ENCODE measurements around the gene NOSIP. TPM values are rescaled to one million over a fixed set of nuclear protein-coding genes. Genes with fewer than 3 reads are reported as not detected.
A peak's percentile ranks its signal among the peaks of the same experiment; 100 is the strongest.

The NOSIP gene
- total and polyA plus RNA-seq, 3 experiments from 2014 or later: 62.5 to 414 (median 64.3) TPM

GRCh38 chr19:49541914-49542313, 38.4 kb downstream of the NOSIP start:
- Histone ChIP-seq H3K36me3 (ENCODE audit: insufficient read depth, low read length) (no peaks in the 10 kb centered on the region), H3K27me3 (ENCODE audit: insufficient read depth, low read length, poor library complexity, severe bottlenecking) (no peaks in the 10 kb centered on the region), H3K27ac (ENCODE audit: low read depth, low read length) (no peak overlapping the region), H3K9me3 (ENCODE audit: low read length) (no peaks in the 10 kb centered on the region), H3K4me1 (ENCODE audit: insufficient read depth, low read length) (peaks cover 6% of the 10 kb centered on the region), H3K4me3 (ENCODE audit: low read length) (no peak overlapping the region)
- Mint-ChIP-seq H3K4me1 (peaks cover 5 to 7% (median 7%) of the 10 kb centered on the region in 3 donors), H3K27me3 (peaks cover 0 to 1% of the 10 kb centered on the region in 2 donors), H3K9me3 (no peaks in the 10 kb centered on the region), H3K36me3 (no peaks in the 10 kb centered on the region), H3K27ac (no peak overlapping the region), H3K4me3 (peak overlapping the region in 1 of 7 donors; percentile 17)
- CTCF ChIA-PET: interaction anchor here (1.1 to 1.6 kb wide), 2 partner anchors 16 to 27 kb away, joined by 4 to 7 read pairs; no protein-coding TSS in a partner anchor
- DNase-seq: no peak
- POLR2A ChIA-PET: no interaction called here

- H3K4me1 ChIP-seq (ENCODE audit: insufficient read depth, low read length): peaks cover 12% of the 10 kb centered on the region
- Mint-ChIP-seq H3K27me3 (peaks cover 0 to 1% of the 10 kb centered on the region in 2 donors), H3K4me1 (peaks cover 11 to 17% (median 15%) of the 10 kb centered on the region in 3 donors), H3K36me3 (no peaks in the 10 kb centered on the region), H3K4me3 (no peak overlapping the region), H3K27ac (peak overlapping the region in 1 of 8 donors; percentile 75), H3K9me3 (no peaks in the 10 kb centered on the region)
- DNase-seq: no peak
- ChIA-PET POLR2A (no interaction called here), CTCF (interaction anchor here (1.0 to 6.0 kb wide), 2 partner anchors 8 to 33 kb away, joined by 4 to 47 read pairs; no protein-coding TSS in a partner anchor)
- H3K9me3 ChIP-seq (ENCODE audit: low read length): no peaks in the 10 kb centered on the region
- H3K27ac ChIP-seq (ENCODE audit: low read depth, low read length): no peak overlapping the region
- H3K36me3 ChIP-seq (ENCODE audit: insufficient read depth, low read length): no peaks in the 10 kb centered on the region
- H3K27me3 ChIP-seq (ENCODE audit: insufficient read depth, low read length, poor library complexity, severe bottlenecking): no peaks in the 10 kb centered on the region
- no peak overlapping the region for H3K4me3 ChIP-seq (ENCODE audit: low read length)
Observed at GRCh38 chr19:49539192-49539952, 41.0 kb downstream of the NOSIP start.

DNA sequence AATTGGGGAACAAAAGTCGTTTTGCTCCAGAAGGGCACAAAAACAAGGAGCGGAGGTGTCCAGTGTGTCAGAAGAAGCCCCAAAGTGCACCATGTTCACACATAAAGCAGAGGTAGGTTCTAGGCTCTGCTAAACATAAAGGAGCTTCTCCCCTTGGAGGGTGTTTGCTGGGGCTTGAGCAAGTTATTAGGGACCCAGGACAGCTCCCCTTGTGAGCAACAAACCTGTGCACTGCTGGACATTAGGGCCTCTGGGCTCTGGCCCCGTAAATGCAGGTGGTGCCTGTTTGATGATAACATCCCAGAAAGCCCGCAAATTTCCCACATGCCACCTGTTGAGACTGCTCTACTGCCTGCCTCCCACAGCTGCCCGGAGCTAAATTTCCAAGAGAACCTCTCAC, 41.7 kb downstream of the NOSIP start:
- Histone ChIP-seq H3K36me3 (ENCODE audit: insufficient read depth, low read length) (no peaks in the 10 kb centered on the region), H3K27ac (ENCODE audit: low read depth, low read length) (no peak overlapping the region), H3K4me1 (ENCODE audit: insufficient read depth, low read length) (peaks cover 14% of the 10 kb centered on the region), H3K27me3 (ENCODE audit: insufficient read depth, low read length, poor library complexity, severe bottlenecking) (no peaks in the 10 kb centered on the region), H3K4me3 (ENCODE audit: low read length) (no peak overlapping the region), H3K9me3 (ENCODE audit: low read length) (no peaks in the 10 kb centered on the region)
- Mint-ChIP-seq H3K4me1 (peaks cover 13 to 20% (median 14%) of the 10 kb centered on the region in 3 donors), H3K27ac (no peak overlapping the region), H3K9me3 (no peaks in the 10 kb centered on the region), H3K36me3 (no peaks in the 10 kb centered on the region), H3K27me3 (no peaks in the 10 kb centered on the region), H3K4me3 (no peak overlapping the region)
- ChIA-PET POLR2A (interaction anchor here (0.6 to 0.7 kb wide), 2 partner anchors 15 to 30 kb away, joined by 4 to 13 read pairs; no protein-coding TSS in a partner anchor), CTCF (interaction anchor here (0.8 to 6.0 kb wide), 3 partner anchors 9 to 32 kb away, joined by 3 to 47 read pairs (median 4); no protein-coding TSS in a partner anchor)
- no peak for DNase-seq

DNA sequence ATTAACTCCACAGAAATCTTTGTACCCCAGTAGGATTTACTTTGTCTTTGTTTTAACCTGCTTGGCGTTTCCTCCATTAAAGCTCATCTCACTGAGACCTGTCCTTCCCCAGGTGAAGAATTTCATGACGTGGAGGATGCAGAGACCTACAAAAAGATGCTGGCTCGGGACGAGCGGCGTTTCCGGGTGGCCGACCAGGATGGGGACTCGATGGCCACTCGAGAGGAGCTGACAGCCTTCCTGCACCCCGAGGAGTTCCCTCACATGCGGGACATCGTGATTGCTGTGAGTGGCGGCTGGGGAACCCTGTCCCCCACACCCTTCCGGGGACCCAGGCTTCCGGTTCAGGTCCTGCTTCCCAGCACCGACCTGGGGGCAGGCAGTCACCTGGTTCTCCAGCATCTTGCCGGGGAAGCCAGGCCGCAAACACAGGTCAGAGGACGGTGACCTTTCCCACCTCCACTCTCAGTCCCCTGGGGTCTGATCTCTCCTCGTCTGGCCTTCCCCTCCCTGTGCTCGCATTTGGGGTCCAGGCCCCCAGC, 43.4 kb downstream of the NOSIP start:
- H3K36me3 ChIP-seq (ENCODE audit: insufficient read depth, low read length): no peaks in the 10 kb centered on the region
- H3K27me3 ChIP-seq (ENCODE audit: insufficient read depth, low read length, poor library complexity, severe bottlenecking): no peaks in the 10 kb centered on the region
- H3K27me3 Mint-ChIP-seq: no peaks in the 10 kb centered on the region
- no peak overlapping the region for H3K27ac Mint-ChIP-seq
- ChIA-PET CTCF (interaction anchor here (1.8 to 6.0 kb wide), 2 partner anchors 10 to 31 kb away, joined by 9 to 47 read pairs; no protein-coding TSS in a partner anchor), POLR2A (interaction anchor here (0.7 to 1.6 kb wide), 3 partner anchors 15 to 34 kb away, joined by 3 to 6 read pairs (median 4); no protein-coding TSS in a partner anchor)
- H3K4me1 ChIP-seq (ENCODE audit: insufficient read depth, low read length): peaks cover 22% of the 10 kb centered on the region
- no peak for DNase-seq
- H3K4me3 ChIP-seq (ENCODE audit: low read length): no peak overlapping the region
- no peak overlapping the region for H3K4me3 Mint-ChIP-seq
- no peaks in the 10 kb centered on the region for H3K9me3 Mint-ChIP-seq
- H3K27ac ChIP-seq (ENCODE audit: low read depth, low read length): no peak overlapping the region
- peaks cover 14 to 29% (median 20%) of the 10 kb centered on the region in 3 donors for H3K4me1 Mint-ChIP-seq
- no peaks in the 10 kb centered on the region for H3K36me3 Mint-ChIP-seq
- no peaks in the 10 kb centered on the region for H3K9me3 ChIP-seq (ENCODE audit: low read length)

DNA sequence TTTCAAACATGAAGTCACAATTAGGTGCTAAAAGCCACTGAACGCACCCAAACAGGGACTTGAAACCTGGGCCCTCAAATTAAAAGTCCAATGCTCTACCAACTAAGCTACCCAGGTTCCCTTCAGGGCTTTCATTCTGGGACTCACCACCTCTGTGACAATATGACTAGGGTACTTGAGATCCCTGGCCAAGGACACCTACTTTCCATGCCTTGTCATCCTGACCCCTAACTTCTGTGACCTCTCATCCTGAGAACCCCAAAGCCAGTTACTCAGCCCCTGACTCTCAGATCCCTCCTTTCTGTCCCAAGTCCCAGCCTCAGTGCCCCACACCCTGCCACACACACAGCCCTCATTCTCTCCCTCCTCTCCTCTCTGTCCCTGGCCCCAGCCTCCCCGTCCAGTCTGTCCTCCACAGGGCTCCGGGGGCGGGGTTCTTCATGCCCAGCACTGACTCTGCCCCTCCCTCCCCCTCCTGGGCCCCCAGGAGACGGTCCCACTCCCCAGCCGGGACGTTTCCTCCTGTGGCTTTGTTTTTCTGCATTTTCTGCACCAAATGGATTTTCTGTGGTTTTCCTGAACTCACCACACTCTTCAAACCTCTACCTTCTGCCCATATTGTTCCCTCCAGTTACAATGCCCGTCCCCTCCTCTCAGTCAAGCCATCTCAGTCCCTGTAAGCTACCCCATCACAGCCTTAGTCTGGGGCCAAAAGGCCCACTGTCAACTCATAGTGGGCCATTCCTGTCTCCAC, 45.5 kb downstream of the NOSIP start:
- CTCF ChIA-PET: interaction anchor here (0.6 to 6.0 kb wide), 9 partner anchors 13 to 143 kb away, joined by 3 to 47 read pairs (median 4); no protein-coding TSS in a partner anchor
- peaks cover 22% of the 10 kb centered on the region for H3K4me1 ChIP-seq (ENCODE audit: insufficient read depth, low read length)
- peak overlapping the region; percentile 33 to 91 (median 78) for H3K27ac Mint-ChIP-seq
- H3K4me3 ChIP-seq (ENCODE audit: low read length): peak overlapping the region; percentile 64
- H3K27ac ChIP-seq (ENCODE audit: low read depth, low read length): no peak overlapping the region
- peaks cover 0 to 4% of the 10 kb centered on the region in 2 donors for H3K27me3 Mint-ChIP-seq
- H3K4me3 Mint-ChIP-seq: peak overlapping the region; percentile 78 to 94 (median 87)
- POLR2A ChIA-PET: interaction anchor here (0.5 to 1.7 kb wide), 7 partner anchors 12 to 56 kb away, joined by 3 to 4 read pairs (median 3); partner anchors contain the start of gene RPS11
- no peaks in the 10 kb centered on the region for H3K9me3 Mint-ChIP-seq
- DNase-seq: no peak
- H3K4me1 Mint-ChIP-seq: peaks cover 18 to 26% (median 20%) of the 10 kb centered on the region in 3 donors
- H3K27me3 ChIP-seq (ENCODE audit: insufficient read depth, low read length, poor library complexity, severe bottlenecking): no peaks in the 10 kb centered on the region
- no peaks in the 10 kb centered on the region for H3K9me3 ChIP-seq (ENCODE audit: low read length)
- no peaks in the 10 kb centered on the region for H3K36me3 ChIP-seq (ENCODE audit: insufficient read depth, low read length)
- no peaks in the 10 kb centered on the region for H3K36me3 Mint-ChIP-seq

- Histone ChIP-seq H3K27me3 (ENCODE audit: insufficient read depth, low read length, poor library complexity, severe bottlenecking) (no peaks in the 10 kb centered on the region), H3K4me1 (ENCODE audit: insufficient read depth, low read length) (peaks cover 22% of the 10 kb centered on the region), H3K4me3 (ENCODE audit: low read length) (peak overlapping the region; percentile 64), H3K36me3 (ENCODE audit: insufficient read depth, low read length) (no peaks in the 10 kb centered on the region), H3K27ac (ENCODE audit: low read depth, low read length) (no peak overlapping the region), H3K9me3 (ENCODE audit: low read length) (no peaks in the 10 kb centered on the region)
- DNase-seq: peak; percentile 83 to 88 (median 84)
- peaks cover 18 to 26% (median 20%) of the 10 kb centered on the region in 3 donors for H3K4me1 Mint-ChIP-seq
- CTCF ChIA-PET: interaction anchor here (0.6 to 6.0 kb wide), 8 partner anchors 14 to 142 kb away, joined by 3 to 47 read pairs (median 4); no protein-coding TSS in a partner anchor
- no peaks in the 10 kb centered on the region for H3K36me3 Mint-ChIP-seq
- POLR2A ChIA-PET: interaction anchor here (0.5 to 1.7 kb wide), 7 partner anchors 13 to 57 kb away, joined by 3 to 4 read pairs (median 3); partner anchors contain the start of gene RPS11
- peak overlapping the region; percentile 78 to 94 (median 87) for H3K4me3 Mint-ChIP-seq
- peaks cover 0 to 4% of the 10 kb centered on the region in 2 donors for H3K27me3 Mint-ChIP-seq
- peak overlapping the region; percentile 59 to 91 (median 88) for H3K27ac Mint-ChIP-seq
- no peaks in the 10 kb centered on the region for H3K9me3 Mint-ChIP-seq
Observed at GRCh38 chr19:49533551-49534488, 46.5 kb downstream of the NOSIP start.

DNA sequence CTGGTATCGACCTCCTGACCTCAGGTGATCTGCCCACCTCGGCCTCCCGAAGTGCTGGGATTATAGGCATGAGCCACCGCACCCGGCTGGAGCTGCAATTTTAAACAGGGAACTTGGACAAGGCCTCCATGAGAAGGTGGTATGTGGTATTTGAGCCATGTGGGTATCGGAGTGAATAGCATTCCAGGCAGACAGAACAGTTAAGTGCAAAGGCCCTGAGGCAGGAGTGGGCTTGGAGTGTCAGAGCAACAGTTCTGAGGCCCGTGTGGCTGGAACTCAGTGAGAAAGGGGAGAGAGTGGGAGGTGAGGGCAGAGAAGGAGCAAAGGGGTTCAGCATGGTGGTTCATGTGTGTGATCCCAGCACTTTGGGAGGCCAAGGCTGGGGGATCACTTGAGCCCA, 49.6 kb downstream of the NOSIP start:
- POLR2A ChIA-PET: no interaction called here
- Histone ChIP-seq H3K36me3 (ENCODE audit: insufficient read depth, low read length) (no peaks in the 10 kb centered on the region), H3K4me1 (ENCODE audit: insufficient read depth, low read length) (peaks cover 31% of the 10 kb centered on the region), H3K27me3 (ENCODE audit: insufficient read depth, low read length, poor library complexity, severe bottlenecking) (no peaks in the 10 kb centered on the region), H3K9me3 (ENCODE audit: low read length) (no peaks in the 10 kb centered on the region), H3K4me3 (ENCODE audit: low read length) (no peak overlapping the region), H3K27ac (ENCODE audit: low read depth, low read length) (no peak overlapping the region)
- no peaks in the 10 kb centered on the region for H3K9me3 Mint-ChIP-seq
- no peaks in the 10 kb centered on the region for H3K36me3 Mint-ChIP-seq
- H3K4me1 Mint-ChIP-seq: peaks cover 29 to 41% (median 32%) of the 10 kb centered on the region in 3 donors
- peaks cover 0 to 4% of the 10 kb centered on the region in 2 donors for H3K27me3 Mint-ChIP-seq
- H3K4me3 Mint-ChIP-seq: peak overlapping the region in 1 of 7 donors; percentile 63
- CTCF ChIA-PET: interaction anchor here (0.7 to 2.5 kb wide), 3 partner anchors 16 to 38 kb away, joined by 3 to 5 read pairs (median 3); no protein-coding TSS in a partner anchor
- DNase-seq: no peak
- peak overlapping the region in 1 of 8 donors; percentile 70 for H3K27ac Mint-ChIP-seq

All from CD8-positive, alpha-beta memory T cell (primary cell).